ENCODE data around the gene ZFR2.

DNA sequence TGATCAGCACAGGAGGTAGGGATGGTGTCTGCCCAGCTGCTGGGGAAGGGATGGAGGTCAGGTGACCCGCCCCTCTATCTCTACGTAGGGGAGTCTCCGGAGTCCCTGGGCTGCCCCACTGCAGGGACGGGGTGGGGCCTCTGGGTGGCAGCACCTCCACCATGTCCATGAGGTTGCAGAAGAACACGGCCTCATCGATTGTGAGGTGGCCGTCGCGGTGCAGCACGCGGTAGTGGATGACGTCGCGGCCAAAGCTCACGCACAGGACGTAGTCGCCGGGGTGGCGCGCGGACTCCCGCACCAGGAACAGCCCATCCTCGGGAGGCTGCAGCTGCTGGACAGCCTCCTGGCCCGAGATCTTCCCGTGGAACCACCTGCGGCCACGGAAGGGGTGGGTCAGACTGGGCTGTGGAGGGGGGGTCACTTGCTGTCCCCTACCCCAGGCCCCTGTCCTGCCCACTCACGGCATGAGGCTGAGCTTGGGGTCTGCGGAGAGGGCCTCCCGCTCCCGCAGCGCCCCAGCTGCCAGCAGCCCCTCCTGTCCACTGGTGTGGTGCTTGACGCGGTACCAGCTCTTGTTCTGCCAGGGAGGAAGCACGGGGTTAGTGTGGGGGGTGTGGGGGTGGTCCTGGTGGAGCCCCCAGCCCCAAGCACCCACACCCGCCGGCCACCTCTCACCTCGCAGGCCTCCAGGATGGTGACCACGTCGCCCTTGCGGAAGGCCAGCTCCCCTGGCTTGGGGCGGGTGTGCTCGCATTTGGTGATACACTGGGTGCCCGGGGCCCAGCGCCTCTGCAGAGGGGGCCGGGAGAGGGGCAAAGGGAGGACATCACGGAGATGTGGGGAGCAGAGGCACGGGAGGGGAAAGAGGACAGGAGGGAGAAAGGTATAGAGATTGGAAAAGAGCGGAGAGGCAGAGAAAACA is 84.9 kb downstream of the ZFR2 start:
- TF ChIP-seq POLR2A (IDR thresholded peaks at IDR 0.05) = no peak
- TF ChIP-seq, protein P1, sequence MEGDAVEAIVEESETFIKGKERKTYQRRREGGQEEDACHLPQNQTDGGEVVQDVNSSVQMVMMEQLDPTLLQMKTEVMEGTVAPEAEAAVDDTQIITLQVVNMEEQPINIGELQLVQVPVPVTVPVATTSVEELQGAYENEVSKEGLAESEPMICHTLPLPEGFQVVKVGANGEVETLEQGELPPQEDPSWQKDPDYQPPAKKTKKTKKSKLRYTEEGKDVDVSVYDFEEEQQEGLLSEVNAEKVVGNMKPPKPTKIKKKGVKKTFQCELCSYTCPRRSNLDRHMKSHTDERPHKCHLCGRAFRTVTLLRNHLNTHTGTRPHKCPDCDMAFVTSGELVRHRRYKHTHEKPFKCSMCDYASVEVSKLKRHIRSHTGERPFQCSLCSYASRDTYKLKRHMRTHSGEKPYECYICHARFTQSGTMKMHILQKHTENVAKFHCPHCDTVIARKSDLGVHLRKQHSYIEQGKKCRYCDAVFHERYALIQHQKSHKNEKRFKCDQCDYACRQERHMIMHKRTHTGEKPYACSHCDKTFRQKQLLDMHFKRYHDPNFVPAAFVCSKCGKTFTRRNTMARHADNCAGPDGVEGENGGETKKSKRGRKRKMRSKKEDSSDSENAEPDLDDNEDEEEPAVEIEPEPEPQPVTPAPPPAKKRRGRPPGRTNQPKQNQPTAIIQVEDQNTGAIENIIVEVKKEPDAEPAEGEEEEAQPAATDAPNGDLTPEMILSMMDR (IDR thresholded peaks at IDR 0.05) = no peak

Data from lower leg skin (tissue), 3 donors.